Measurements from ENCODE around the gene VCL. TPM values are rescaled to one million over a fixed set of nuclear protein-coding genes. Genes with fewer than 3 reads are reported as not detected.
A peak's percentile ranks its signal among the peaks of the same experiment; 100 is the strongest.

Gene VCL
- total and polyA plus RNA-seq, 2 donors (not counting 1 experiment from before 2014, with no cell fraction given) = 161 to 316 TPM

GRCh38 chr10:74052994-74053393 lies 55.1 kb downstream of the VCL start:
- TF ChIP-seq CTCF (conservative IDR thresholded peaks at IDR 0.05 in 1 of 2, IDR thresholded peaks at IDR 0.05 in 1 of 2; ENCODE audit: low read depth in 1 of 2, low read length in 2 of 2) (no peak), EZH2 (IDR thresholded peaks at IDR 0.05; ENCODE audit: low read length, missing control alignments) (no peak)
- no peaks in the 10 kb centered on the region for H3K36me3 ChIP-seq (ENCODE audit: control insufficient read depth, insufficient read depth, low read length)
- H3K4me1 ChIP-seq (ENCODE audit: control insufficient read depth, extremely low read depth, insufficient read depth, low read length) = peaks cover 22% of the 10 kb centered on the region
- no peaks in the 10 kb centered on the region for H3K9me3 ChIP-seq (ENCODE audit: control insufficient read depth, insufficient read depth, low read depth, low read length)
- peaks cover 96% of the 10 kb centered on the region for H3K79me2 ChIP-seq (ENCODE audit: control insufficient read depth, insufficient read depth, low read length)
- H3K27ac ChIP-seq (ENCODE audit: insufficient read depth, low read length) = no peak overlapping the region
- H4K20me1 ChIP-seq (ENCODE audit: control insufficient read depth, extremely low read depth, insufficient read depth, low read length) = no peaks in the 10 kb centered on the region
- H3K4me3 ChIP-seq (replicated peaks in 1 of 4; ENCODE audit: control extremely low read depth in 1 of 4, insufficient read depth in 1 of 4, low read depth in 3 of 4, low read length in 4 of 4) = no peak overlapping the region
- H3K9ac ChIP-seq (ENCODE audit: insufficient read depth, low read length) = no peak overlapping the region
- DNase-seq (ENCODE audit: low read depth in 2 of 2) = no peak
- H2AFZ ChIP-seq (ENCODE audit: low read length) = no peak overlapping the region
- no peak overlapping the region for H3K4me2 ChIP-seq (ENCODE audit: extremely low read depth, insufficient read depth, low read length)
- H3K27me3 ChIP-seq (ENCODE audit: control insufficient read depth, insufficient read depth, low read length) = no peaks in the 10 kb centered on the region

GRCh38 chr10:74055383-74056049 lies 57.6 kb downstream of the VCL start:
- H3K9ac ChIP-seq (ENCODE audit: insufficient read depth, low read length) = no peak overlapping the region

More at GRCh38 chr10:74055383-74056049, 57.6 kb downstream of the VCL start:
- no peak overlapping the region for H2AFZ ChIP-seq (ENCODE audit: low read length)
- H4K20me1 ChIP-seq (ENCODE audit: control insufficient read depth, extremely low read depth, insufficient read depth, low read length) = no peaks in the 10 kb centered on the region
- TF ChIP-seq CTCF (conservative IDR thresholded peaks at IDR 0.05 in 1 of 2, IDR thresholded peaks at IDR 0.05 in 1 of 2; ENCODE audit: low read depth in 1 of 2, low read length in 2 of 2) (no peak), EZH2 (IDR thresholded peaks at IDR 0.05; ENCODE audit: low read length, missing control alignments) (no peak)
- no peak overlapping the region for H3K27ac ChIP-seq (ENCODE audit: insufficient read depth, low read length)
- no peaks in the 10 kb centered on the region for H3K9me3 ChIP-seq (ENCODE audit: control insufficient read depth, insufficient read depth, low read depth, low read length)
- peaks cover 11% of the 10 kb centered on the region for H3K4me1 ChIP-seq (ENCODE audit: control insufficient read depth, extremely low read depth, insufficient read depth, low read length)
- H3K27me3 ChIP-seq (ENCODE audit: control insufficient read depth, insufficient read depth, low read length) = no peaks in the 10 kb centered on the region
- peaks cover 95% of the 10 kb centered on the region for H3K79me2 ChIP-seq (ENCODE audit: control insufficient read depth, insufficient read depth, low read length)
- no peak overlapping the region for H3K4me3 ChIP-seq (replicated peaks in 1 of 4; ENCODE audit: control extremely low read depth in 1 of 4, insufficient read depth in 1 of 4, low read depth in 3 of 4, low read length in 4 of 4)
- no peaks in the 10 kb centered on the region for H3K36me3 ChIP-seq (ENCODE audit: control insufficient read depth, insufficient read depth, low read length)
- peak overlapping the region; percentile 65 for H3K4me2 ChIP-seq (ENCODE audit: extremely low read depth, insufficient read depth, low read length)
- DNase-seq (ENCODE audit: low read depth in 2 of 2) = no peak
